GM15510 (cell line): ENCODE results near the gene PANK3.

Experiments used
- POLR2A ChIP-seq: IDR thresholded peaks from 3 replicates; pipeline ENCODE4 v1.6.1; 2011; ENCODE audit warnings: borderline replicate concordance; ENCODE audit not compliant: insufficient read length; ENCODE audit errors: extremely low read depth

PANK3 gene

GRCh38 chr5:168530621-168531150, 48.5 kb downstream of the PANK3 start:
- no peak for TF ChIP-seq POLR2A

- no peak for TF ChIP-seq POLR2A
Observed at GRCh38 chr5:168529374-168530234, 49.6 kb downstream of the PANK3 start.

GRCh38 chr5:168528521-168529373, 50.4 kb downstream of the PANK3 start, which contains the start of gene FBLL1:
Gene FBLL1 (plus strand): TSS chr5:168529305. CDS start chr5:168529505, 200 bp downstream.
- TF ChIP-seq POLR2A, result no peak

GRCh38 chr5:168527756-168528295, 51.3 kb downstream of the PANK3 start:
- TF ChIP-seq POLR2A, result no peak

- no peak for TF ChIP-seq POLR2A
Observed at GRCh38 chr5:168525856-168526255, 53.3 kb downstream of the PANK3 start.

- no peak for TF ChIP-seq POLR2A
Observed at GRCh38 chr5:168513861-168514428, 65.2 kb downstream of the PANK3 start.

GRCh38 chr5:168502563-168503237, 76.5 kb downstream of the PANK3 start:
- TF ChIP-seq POLR2A, result no peak
